Measurements from ENCODE around the gene ING5. TPM values are rescaled to one million over a fixed set of nuclear protein-coding genes. Genes with fewer than 3 reads are reported as not detected.

ING5 gene
- total and polyA plus RNA-seq, 9 donors: 24.9 to 57.1 (median 39.6) TPM

- DNase-seq: peak in 2 of 5 donors; percentile 23 to 49
- Histone ChIP-seq H3K4me3 (peak overlapping the region; percentile 77), H3K36me3 (no peaks in the 10 kb centered on the region), H3K27me3 (no peaks in the 10 kb centered on the region), H3K4me1 (ENCODE audit: insufficient read depth) (peaks cover 5% of the 10 kb centered on the region), H3K9me3 (peaks cover 0 to 4% of the 10 kb centered on the region in 2 donors), H3K27ac (no peak overlapping the region)
- 32 to 37% (median 33%) methylated on average over 11 of the region's 11 CpGs for WGBS, 3 donors
- TF ChIP-seq EP300 (IDR thresholded peaks at IDR 0.05) (no peak), CTCF (IDR thresholded peaks at IDR 0.05) (no peak), POLR2A (IDR thresholded peaks at IDR 0.05) (no peak)
- intact Hi-C loops (cut with DNase I): no loop called here
These were observed 1.3 kb downstream of the ING5 start for GRCh38 chr2:241703032-241703604.

- Histone ChIP-seq H3K27ac (no peak overlapping the region), H3K4me1 (ENCODE audit: insufficient read depth) (peaks cover 3% of the 10 kb centered on the region), H3K36me3 (no peaks in the 10 kb centered on the region), H3K9me3 (peaks cover 0 to 4% of the 10 kb centered on the region in 2 donors), H3K4me3 (no peak overlapping the region), H3K27me3 (no peaks in the 10 kb centered on the region)
- no peak for DNase-seq
- 96 to 98% (median 97%) methylated on average over 6 of the region's 6 CpGs for WGBS, 3 donors
- no peak for TF ChIP-seq CTCF (IDR thresholded peaks at IDR 0.05)
- no peak for TF ChIP-seq POLR2A (IDR thresholded peaks at IDR 0.05)
- TF ChIP-seq EP300 (IDR thresholded peaks at IDR 0.05): no peak
- intact Hi-C loops (cut with DNase I): no loop called here
These were observed 4.7 kb downstream of the ING5 start for GRCh38 chr2:241706537-241706936.

GRCh38 chr2:241708879-241709278, 7.0 kb downstream of the ING5 start:
- DNase-seq: no peak
- no peak for TF ChIP-seq CTCF (IDR thresholded peaks at IDR 0.05)
- no peak for TF ChIP-seq EP300 (IDR thresholded peaks at IDR 0.05)
- no peak for TF ChIP-seq POLR2A (IDR thresholded peaks at IDR 0.05)
- 80 to 91% (median 89%) methylated on average over 10 of the region's 10 CpGs for WGBS, 3 donors
- intact Hi-C loops (cut with DNase I): no loop called here
- no peaks in the 10 kb centered on the region for H3K36me3 ChIP-seq
- peaks cover 0 to 4% of the 10 kb centered on the region in 2 donors for H3K9me3 ChIP-seq
- H3K4me3 ChIP-seq: no peak overlapping the region
- H3K27me3 ChIP-seq: no peaks in the 10 kb centered on the region
- no peaks in the 10 kb centered on the region for H3K4me1 ChIP-seq (ENCODE audit: insufficient read depth)
- H3K27ac ChIP-seq: no peak overlapping the region

GRCh38 chr2:241719093-241719492, 17.3 kb downstream of the ING5 start:
- intact Hi-C loops (cut with DNase I): no loop called here
- TF ChIP-seq EP300 (IDR thresholded peaks at IDR 0.05) (no peak), CTCF (IDR thresholded peaks at IDR 0.05) (no peak), POLR2A (IDR thresholded peaks at IDR 0.05) (no peak)
- Histone ChIP-seq H3K36me3 (no peaks in the 10 kb centered on the region), H3K4me1 (ENCODE audit: insufficient read depth) (no peaks in the 10 kb centered on the region), H3K4me3 (no peak overlapping the region), H3K9me3 (peaks cover 0 to 8% of the 10 kb centered on the region in 2 donors), H3K27me3 (no peaks in the 10 kb centered on the region), H3K27ac (no peak overlapping the region)
- no peak for DNase-seq
- WGBS, 3 donors: 82 to 87% (median 83%) methylated on average over 16 of the region's 16 CpGs
